Ishikawa (cell line): ENCODE results near the gene EPHA3.

Source experiments
- CEBPB ChIP-seq: IDR thresholded peaks from 2 replicates; pipeline ENCODE4 v1.6.1; 2012
- CREB1 ChIP-seq: IDR thresholded peaks from 2 replicates; pipeline ENCODE4 v1.6.1; 2012; ENCODE audit warnings: low read depth
- EGR1 ChIP-seq: IDR thresholded peaks from 2 replicates; pipeline ENCODE4 v1.6.1; 2012
- EP300 ChIP-seq: IDR thresholded peaks from 2 replicates; pipeline ENCODE4 v1.6.1; 2012; ENCODE audit warnings: borderline replicate concordance
- FOXM1 ChIP-seq: IDR thresholded peaks from 2 replicates; pipeline ENCODE4 v1.6.1; 2012; ENCODE audit warnings: low read depth, borderline replicate concordance
- NFIC ChIP-seq: IDR thresholded peaks from 2 replicates; pipeline ENCODE4 v1.6.1; 2012
- RAD21 ChIP-seq: IDR thresholded peaks from 2 replicates; pipeline ENCODE4 v1.6.1; 2012; ENCODE audit warnings: low read depth
- TAF1 ChIP-seq: IDR thresholded peaks from 2 replicates; pipeline ENCODE4 v1.6.1; 2012; ENCODE audit warnings: low read depth, mild to moderate bottlenecking
- TCF12 ChIP-seq: IDR thresholded peaks from 2 replicates; pipeline ENCODE4 v1.6.1; 2012; ENCODE audit warnings: low read depth
- TEAD4 ChIP-seq: IDR thresholded peaks from 2 replicates; pipeline ENCODE4 v1.6.1; 2012
- YY1 ChIP-seq: IDR thresholded peaks from 2 replicates; pipeline ENCODE4 v1.6.1; 2012; ENCODE audit warnings: low read depth
- ZBTB7A ChIP-seq: IDR thresholded peaks from 2 replicates; pipeline ENCODE4 v1.6.1; 2012; ENCODE audit warnings: low read depth
- TF ChIP-seq, protein P1 (sequence below): IDR thresholded peaks from 2 replicates; pipeline ENCODE4 v1.6.1; 2012
- TF ChIP-seq, protein P2 (sequence below): IDR thresholded peaks from 2 replicates; pipeline ENCODE4 v1.6.1; 2012
- TF ChIP-seq, protein P3 (sequence below): IDR thresholded peaks from 2 replicates; pipeline ENCODE4 v1.6.1; 2012; ENCODE audit warnings: low read depth, mild to moderate bottlenecking

EPHA3 gene

DNA sequence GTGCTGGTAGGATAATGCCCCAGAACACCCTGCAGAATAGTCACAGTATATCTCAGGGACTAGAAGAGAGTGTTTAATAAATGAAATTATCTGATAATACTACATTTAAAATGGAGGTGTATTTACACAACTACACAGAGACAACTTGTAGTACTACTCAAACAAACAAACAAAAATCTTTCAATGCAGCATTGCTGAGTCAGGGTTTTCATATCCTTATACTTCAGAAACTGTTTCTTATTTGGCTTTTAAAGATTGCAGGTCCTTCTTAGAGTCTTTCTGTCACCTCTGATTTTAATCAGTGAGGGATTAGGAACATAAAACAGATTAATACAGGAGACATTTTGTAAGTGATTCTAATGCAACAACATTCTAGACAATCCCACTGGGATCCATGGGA lies 57.4 kb downstream of the EPHA3 start:
- TF ChIP-seq TAF1 (no peak), EP300 (no peak), EGR1 (no peak), FOXM1 (no peak), RAD21 (no peak), ZBTB7A (no peak), CEBPB (no peak), CREB1 (no peak)
- TF ChIP-seq, protein P1, sequence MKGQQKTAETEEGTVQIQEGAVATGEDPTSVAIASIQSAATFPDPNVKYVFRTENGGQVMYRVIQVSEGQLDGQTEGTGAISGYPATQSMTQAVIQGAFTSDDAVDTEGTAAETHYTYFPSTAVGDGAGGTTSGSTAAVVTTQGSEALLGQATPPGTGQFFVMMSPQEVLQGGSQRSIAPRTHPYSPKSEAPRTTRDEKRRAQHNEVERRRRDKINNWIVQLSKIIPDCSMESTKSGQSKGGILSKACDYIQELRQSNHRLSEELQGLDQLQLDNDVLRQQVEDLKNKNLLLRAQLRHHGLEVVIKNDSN, result no peak
- TF ChIP-seq, protein P2, sequence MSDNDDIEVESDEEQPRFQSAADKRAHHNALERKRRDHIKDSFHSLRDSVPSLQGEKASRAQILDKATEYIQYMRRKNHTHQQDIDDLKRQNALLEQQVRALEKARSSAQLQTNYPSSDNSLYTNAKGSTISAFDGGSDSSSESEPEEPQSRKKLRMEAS, result no peak

DNA sequence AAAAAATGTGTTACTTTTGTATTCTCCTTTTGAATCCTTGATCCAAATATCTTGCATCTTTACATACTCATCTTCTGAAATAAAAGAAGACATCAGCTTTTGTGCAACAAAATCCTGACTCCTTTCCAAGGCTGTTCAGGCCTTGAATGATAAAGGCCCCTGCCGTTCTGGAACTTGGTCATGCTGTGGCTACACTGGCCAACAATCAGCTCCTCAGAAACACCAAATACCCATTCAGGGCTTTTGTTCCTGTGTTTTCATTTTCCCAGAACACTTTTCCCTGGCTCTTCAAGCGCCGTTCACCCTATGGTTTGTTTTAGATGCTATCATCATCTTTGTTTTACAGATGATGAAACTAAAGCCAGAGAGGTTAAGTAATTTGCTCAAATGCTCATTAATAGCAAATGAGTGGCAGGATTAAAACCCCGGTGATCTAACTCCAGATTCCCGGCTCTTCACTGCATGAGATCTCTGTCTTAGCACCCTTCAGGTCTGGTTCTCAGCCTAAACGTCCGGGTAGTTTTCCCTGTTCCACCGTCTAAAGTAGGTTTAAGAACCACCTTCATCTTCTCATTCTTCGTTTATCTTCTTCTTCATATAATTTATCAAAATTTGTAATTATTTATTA lies 58.3 kb downstream of the EPHA3 start:
- TF ChIP-seq, protein P1, result no peak
- no peak for TF ChIP-seq TAF1
- TF ChIP-seq CEBPB, result no peak
- TF ChIP-seq, protein P2, result no peak
- TF ChIP-seq, protein P3, sequence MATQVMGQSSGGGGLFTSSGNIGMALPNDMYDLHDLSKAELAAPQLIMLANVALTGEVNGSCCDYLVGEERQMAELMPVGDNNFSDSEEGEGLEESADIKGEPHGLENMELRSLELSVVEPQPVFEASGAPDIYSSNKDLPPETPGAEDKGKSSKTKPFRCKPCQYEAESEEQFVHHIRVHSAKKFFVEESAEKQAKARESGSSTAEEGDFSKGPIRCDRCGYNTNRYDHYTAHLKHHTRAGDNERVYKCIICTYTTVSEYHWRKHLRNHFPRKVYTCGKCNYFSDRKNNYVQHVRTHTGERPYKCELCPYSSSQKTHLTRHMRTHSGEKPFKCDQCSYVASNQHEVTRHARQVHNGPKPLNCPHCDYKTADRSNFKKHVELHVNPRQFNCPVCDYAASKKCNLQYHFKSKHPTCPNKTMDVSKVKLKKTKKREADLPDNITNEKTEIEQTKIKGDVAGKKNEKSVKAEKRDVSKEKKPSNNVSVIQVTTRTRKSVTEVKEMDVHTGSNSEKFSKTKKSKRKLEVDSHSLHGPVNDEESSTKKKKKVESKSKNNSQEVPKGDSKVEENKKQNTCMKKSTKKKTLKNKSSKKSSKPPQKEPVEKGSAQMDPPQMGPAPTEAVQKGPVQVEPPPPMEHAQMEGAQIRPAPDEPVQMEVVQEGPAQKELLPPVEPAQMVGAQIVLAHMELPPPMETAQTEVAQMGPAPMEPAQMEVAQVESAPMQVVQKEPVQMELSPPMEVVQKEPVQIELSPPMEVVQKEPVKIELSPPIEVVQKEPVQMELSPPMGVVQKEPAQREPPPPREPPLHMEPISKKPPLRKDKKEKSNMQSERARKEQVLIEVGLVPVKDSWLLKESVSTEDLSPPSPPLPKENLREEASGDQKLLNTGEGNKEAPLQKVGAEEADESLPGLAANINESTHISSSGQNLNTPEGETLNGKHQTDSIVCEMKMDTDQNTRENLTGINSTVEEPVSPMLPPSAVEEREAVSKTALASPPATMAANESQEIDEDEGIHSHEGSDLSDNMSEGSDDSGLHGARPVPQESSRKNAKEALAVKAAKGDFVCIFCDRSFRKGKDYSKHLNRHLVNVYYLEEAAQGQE, result no peak
- TF ChIP-seq NFIC, result no peak
- no peak for TF ChIP-seq FOXM1
- TF ChIP-seq EGR1, result no peak
- no peak for TF ChIP-seq CREB1
- TF ChIP-seq TCF12, result no peak
- no peak for TF ChIP-seq TEAD4
- TF ChIP-seq YY1, result no peak
- TF ChIP-seq RAD21, result no peak
- no peak for TF ChIP-seq EP300
- TF ChIP-seq ZBTB7A, result no peak

DNA sequence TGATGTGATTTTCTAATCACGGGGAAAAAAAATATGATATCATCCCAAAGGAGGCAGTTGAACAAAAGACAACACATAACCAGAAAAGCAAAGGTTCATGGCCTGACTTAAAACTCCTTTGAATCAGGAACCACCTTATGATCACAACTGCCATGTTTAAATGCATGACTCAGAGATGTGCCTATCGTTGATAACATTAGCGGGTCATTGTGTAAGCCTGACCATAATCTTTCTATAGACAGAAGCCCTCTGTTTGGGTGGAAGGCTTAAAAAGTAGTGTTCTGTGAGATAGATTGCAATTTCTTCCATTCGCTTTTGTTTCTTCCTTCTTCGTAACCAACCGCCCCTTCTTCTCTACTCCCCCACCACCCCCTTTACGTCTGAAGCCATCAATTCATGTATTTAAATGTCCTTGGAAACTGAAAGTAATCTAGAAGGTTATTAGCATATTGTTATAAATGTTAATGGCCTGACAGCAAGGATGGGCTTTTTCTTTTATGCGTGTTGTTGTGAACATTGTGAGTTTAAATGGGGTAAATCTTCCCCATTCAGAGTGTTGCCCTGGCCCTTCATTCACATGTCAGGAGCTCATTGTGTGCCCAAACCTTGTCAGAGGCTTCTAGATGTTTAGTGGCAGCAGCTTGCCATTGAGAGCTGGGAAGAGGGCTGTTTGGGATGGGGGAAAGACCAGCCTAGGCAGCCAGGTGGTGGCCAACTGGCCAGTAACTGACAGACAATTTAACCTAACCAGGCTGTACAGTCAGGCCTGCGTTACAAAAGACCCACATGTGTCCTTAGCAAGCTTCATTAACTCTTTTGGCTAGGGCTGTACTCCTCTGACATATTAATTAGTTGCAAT lies 64.5 kb downstream of the EPHA3 start:
- TF ChIP-seq NFIC (no peak), EGR1 (no peak), ZBTB7A (no peak), YY1 (no peak), TCF12 (no peak), CREB1 (no peak), TEAD4 (no peak), TAF1 (no peak), CEBPB (no peak), RAD21 (no peak), FOXM1 (no peak), EP300 (no peak)
- TF ChIP-seq, protein P3, result no peak
- TF ChIP-seq, protein P2, result no peak
- TF ChIP-seq, protein P1, result no peak

DNA sequence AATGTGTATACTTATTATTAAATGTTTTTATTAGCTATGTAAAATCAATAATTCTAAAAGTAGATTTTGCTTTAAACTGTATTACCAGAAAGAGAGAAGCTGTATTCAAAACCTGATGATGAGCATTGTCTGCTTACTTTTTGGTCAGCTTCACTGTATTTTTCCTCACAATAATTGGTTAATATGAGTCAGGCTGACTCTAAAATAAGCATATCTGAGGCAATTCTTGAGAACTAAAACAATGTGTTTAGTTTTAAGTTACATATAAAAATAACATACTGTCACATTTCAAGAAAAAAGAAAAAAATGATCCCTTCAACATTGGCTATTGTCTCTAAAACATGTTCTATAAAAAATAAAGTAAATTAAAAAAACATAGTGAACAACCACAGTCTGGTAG lies 66.1 kb downstream of the EPHA3 start:
- TF ChIP-seq FOXM1 (no peak), TCF12 (no peak), EGR1 (no peak), RAD21 (no peak), ZBTB7A (no peak), NFIC (no peak), TAF1 (no peak), TEAD4 (no peak), CEBPB (no peak)
- TF ChIP-seq, protein P2, result no peak
- TF ChIP-seq, protein P1, result no peak
